ENCODE data around the gene TNFSF11.
"Not testable (repeated sequence)": the region's sequence is repeated elsewhere in the genome, so short reads cannot be mapped to it uniquely, and the experiment has no call there.

TNFSF11 gene

GRCh38 chr13:42543215-42543797 lies 30.6 kb upstream of the TNFSF11 start:
- Histone ChIP-seq H3K4me3 (ENCODE audit: low read length in 2 of 2) (no peak overlapping the region), H3K36me3 (ENCODE audit: control insufficient read depth in 2 of 2, insufficient read depth in 2 of 2, low read length in 2 of 2) (no peaks in the 10 kb centered on the region), H3K9ac (ENCODE audit: low read length in 2 of 2) (no peak overlapping the region), H3K4me1 (ENCODE audit: control insufficient read depth, insufficient read depth, low read length) (no peaks in the 10 kb centered on the region), H3K27me3 (ENCODE audit: control insufficient read depth in 1 of 2, insufficient read depth in 2 of 2, low read length in 2 of 2) (no peaks in the 10 kb centered on the region), H3K27ac (ENCODE audit: low read length) (no peak overlapping the region), H3K9me3 (ENCODE audit: control insufficient read depth in 2 of 2, low read length in 2 of 2) (no peaks in the 10 kb centered on the region)

DNA sequence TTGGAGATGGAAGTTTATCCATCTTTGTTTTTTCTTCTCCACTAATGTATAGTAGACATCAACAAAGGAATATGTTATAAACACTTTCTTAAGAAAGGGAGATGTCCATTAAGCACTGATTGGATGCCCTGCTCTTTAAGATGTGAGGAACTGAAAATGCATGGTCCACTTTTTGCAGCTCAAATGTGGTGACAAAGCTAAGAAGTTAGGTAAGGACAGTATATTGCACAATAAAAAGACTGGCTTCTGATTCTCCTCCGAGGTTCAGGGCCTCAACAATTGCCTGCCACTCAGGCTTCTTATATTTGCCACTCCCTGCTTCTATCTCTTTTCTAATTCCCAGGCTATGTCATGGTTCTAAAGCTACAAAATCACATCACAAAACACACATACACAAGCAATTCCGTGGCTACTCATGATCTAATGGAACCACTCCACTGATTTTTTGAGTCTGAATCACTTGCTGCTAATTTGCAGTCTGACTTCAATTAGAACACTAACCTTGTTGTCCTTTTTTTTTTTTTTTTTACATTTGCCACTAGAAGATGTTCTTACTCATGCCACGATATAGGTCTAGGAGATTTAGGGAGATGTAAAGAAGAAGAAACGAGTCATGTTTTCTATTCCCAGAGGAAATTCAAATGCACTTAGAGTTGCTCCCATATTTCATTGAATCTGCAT lies 29.6 kb upstream of the TNFSF11 start:
- Histone ChIP-seq H3K9ac (ENCODE audit: low read length in 2 of 2) (no peak overlapping the region), H3K9me3 (ENCODE audit: control insufficient read depth in 2 of 2, low read length in 2 of 2) (no peaks in the 10 kb centered on the region), H3K27me3 (ENCODE audit: control insufficient read depth in 1 of 2, insufficient read depth in 2 of 2, low read length in 2 of 2) (no peaks in the 10 kb centered on the region), H3K36me3 (ENCODE audit: control insufficient read depth in 2 of 2, insufficient read depth in 2 of 2, low read length in 2 of 2) (no peaks in the 10 kb centered on the region), H3K4me3 (ENCODE audit: low read length in 2 of 2) (no peak overlapping the region), H3K27ac (ENCODE audit: low read length) (no peak overlapping the region), H3K4me1 (ENCODE audit: control insufficient read depth, insufficient read depth, low read length) (no peaks in the 10 kb centered on the region)

DNA sequence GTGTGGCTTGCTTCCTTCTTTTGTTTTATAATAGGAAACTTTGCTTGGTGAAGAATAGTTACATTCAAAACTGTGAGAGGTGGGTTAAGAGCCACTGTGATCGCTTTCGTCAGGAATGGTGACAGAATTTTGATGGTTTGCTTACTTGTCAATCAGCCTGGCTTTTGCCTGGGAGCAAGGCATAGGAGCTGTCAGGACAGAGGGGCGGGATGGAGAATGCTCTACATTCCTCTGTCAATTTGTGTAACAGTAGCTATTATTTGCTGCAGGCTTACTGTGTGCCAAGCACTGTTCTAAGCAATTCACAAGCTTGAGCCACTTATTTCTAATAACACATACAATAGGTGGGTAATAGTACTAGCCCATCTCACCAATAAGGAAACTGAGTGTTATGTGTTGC lies 28.1 kb upstream of the TNFSF11 start:
- Histone ChIP-seq H3K9me3 (ENCODE audit: control insufficient read depth in 2 of 2, low read length in 2 of 2) (no peaks in the 10 kb centered on the region), H3K36me3 (ENCODE audit: control insufficient read depth in 2 of 2, insufficient read depth in 2 of 2, low read length in 2 of 2) (no peaks in the 10 kb centered on the region), H3K4me3 (ENCODE audit: low read length in 2 of 2) (no peak overlapping the region), H3K27me3 (ENCODE audit: control insufficient read depth in 1 of 2, insufficient read depth in 2 of 2, low read length in 2 of 2) (no peaks in the 10 kb centered on the region), H3K4me1 (ENCODE audit: control insufficient read depth, insufficient read depth, low read length) (no peaks in the 10 kb centered on the region), H3K27ac (ENCODE audit: low read length) (no peak overlapping the region), H3K9ac (ENCODE audit: low read length in 2 of 2) (no peak overlapping the region)

DNA sequence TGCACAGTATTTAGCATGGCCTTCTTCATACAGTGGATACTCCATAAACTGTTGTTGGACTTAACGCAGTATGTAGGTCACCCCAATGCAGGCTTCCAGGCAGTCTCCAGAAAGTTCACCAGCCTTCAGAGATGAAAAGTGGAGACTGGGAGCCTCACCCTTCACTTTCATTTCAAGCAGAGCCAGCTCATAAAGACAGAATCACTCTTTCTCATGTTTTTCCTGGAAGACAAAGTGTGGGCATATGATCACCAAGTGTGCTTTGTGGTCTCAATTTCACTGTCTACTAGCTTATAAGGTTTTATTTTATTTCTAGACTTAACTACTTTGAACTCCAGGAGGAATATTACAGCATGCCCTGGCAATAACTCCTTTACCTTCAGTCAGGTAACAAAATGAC lies 26.3 kb upstream of the TNFSF11 start:
- Histone ChIP-seq H3K27me3 (ENCODE audit: control insufficient read depth in 1 of 2, insufficient read depth in 2 of 2, low read length in 2 of 2) (no peaks in the 10 kb centered on the region), H3K27ac (ENCODE audit: low read length) (no peak overlapping the region), H3K36me3 (ENCODE audit: control insufficient read depth in 2 of 2, insufficient read depth in 2 of 2, low read length in 2 of 2) (no peaks in the 10 kb centered on the region), H3K4me3 (ENCODE audit: low read length in 2 of 2) (no peak overlapping the region), H3K4me1 (ENCODE audit: control insufficient read depth, insufficient read depth, low read length) (no peaks in the 10 kb centered on the region), H3K9ac (ENCODE audit: low read length in 2 of 2) (no peak overlapping the region), H3K9me3 (ENCODE audit: control insufficient read depth in 2 of 2, low read length in 2 of 2) (no peaks in the 10 kb centered on the region)

- Histone ChIP-seq H3K9me3 (ENCODE audit: control insufficient read depth in 2 of 2, low read length in 2 of 2) (no peaks in the 10 kb centered on the region), H3K4me1 (ENCODE audit: control insufficient read depth, insufficient read depth, low read length) (no peaks in the 10 kb centered on the region), H3K4me3 (ENCODE audit: low read length in 2 of 2) (no peak overlapping the region), H3K36me3 (ENCODE audit: control insufficient read depth in 2 of 2, insufficient read depth in 2 of 2, low read length in 2 of 2) (no peaks in the 10 kb centered on the region), H3K9ac (ENCODE audit: low read length in 2 of 2) (no peak overlapping the region), H3K27ac (ENCODE audit: low read length) (no peak overlapping the region), H3K27me3 (ENCODE audit: control insufficient read depth in 1 of 2, insufficient read depth in 2 of 2, low read length in 2 of 2) (no peaks in the 10 kb centered on the region)
Observed at GRCh38 chr13:42548731-42549551, 25.0 kb upstream of the TNFSF11 start.

GRCh38 chr13:42549552-42549936 lies 24.4 kb upstream of the TNFSF11 start:
- Histone ChIP-seq H3K9me3 (ENCODE audit: control insufficient read depth in 2 of 2, low read length in 2 of 2) (no peaks in the 10 kb centered on the region), H3K36me3 (ENCODE audit: control insufficient read depth in 2 of 2, insufficient read depth in 2 of 2, low read length in 2 of 2) (no peaks in the 10 kb centered on the region), H3K9ac (ENCODE audit: low read length in 2 of 2) (no peak overlapping the region), H3K4me3 (ENCODE audit: low read length in 2 of 2) (no peak overlapping the region), H3K4me1 (ENCODE audit: control insufficient read depth, insufficient read depth, low read length) (no peaks in the 10 kb centered on the region), H3K27me3 (ENCODE audit: control insufficient read depth in 1 of 2, insufficient read depth in 2 of 2, low read length in 2 of 2) (no peaks in the 10 kb centered on the region), H3K27ac (ENCODE audit: low read length) (no peak overlapping the region)

GRCh38 chr13:42551611-42552010 lies 22.3 kb upstream of the TNFSF11 start:
- H3K4me1 ChIP-seq (ENCODE audit: control insufficient read depth, insufficient read depth, low read length) = no peaks in the 10 kb centered on the region
- no peak overlapping the region for H3K27ac ChIP-seq (ENCODE audit: low read length)
- H3K9ac ChIP-seq (ENCODE audit: low read length in 2 of 2) = no peak overlapping the region
- no peak overlapping the region for H3K4me3 ChIP-seq (ENCODE audit: low read length in 2 of 2)
- no peaks in the 10 kb centered on the region for H3K9me3 ChIP-seq (ENCODE audit: control insufficient read depth in 2 of 2, low read length in 2 of 2)
- no peaks in the 10 kb centered on the region for H3K27me3 ChIP-seq (ENCODE audit: control insufficient read depth in 1 of 2, insufficient read depth in 2 of 2, low read length in 2 of 2)
- H3K36me3 ChIP-seq (ENCODE audit: control insufficient read depth in 2 of 2, insufficient read depth in 2 of 2, low read length in 2 of 2) = no peaks in the 10 kb centered on the region

GRCh38 chr13:42553098-42554046 lies 20.6 kb upstream of the TNFSF11 start:
- H3K4me1 ChIP-seq (ENCODE audit: control insufficient read depth, insufficient read depth, low read length) = no peaks in the 10 kb centered on the region
- H3K9me3 ChIP-seq (ENCODE audit: control insufficient read depth in 2 of 2, low read length in 2 of 2) = no peaks in the 10 kb centered on the region
- H3K36me3 ChIP-seq (ENCODE audit: control insufficient read depth in 2 of 2, insufficient read depth in 2 of 2, low read length in 2 of 2) = no peaks in the 10 kb centered on the region
- H3K4me3 ChIP-seq (ENCODE audit: low read length in 2 of 2) = no peak overlapping the region
- no peak overlapping the region for H3K27ac ChIP-seq (ENCODE audit: low read length)
- no peaks in the 10 kb centered on the region for H3K27me3 ChIP-seq (ENCODE audit: control insufficient read depth in 1 of 2, insufficient read depth in 2 of 2, low read length in 2 of 2)
- H3K9ac ChIP-seq (ENCODE audit: low read length in 2 of 2) = no peak overlapping the region

DNA sequence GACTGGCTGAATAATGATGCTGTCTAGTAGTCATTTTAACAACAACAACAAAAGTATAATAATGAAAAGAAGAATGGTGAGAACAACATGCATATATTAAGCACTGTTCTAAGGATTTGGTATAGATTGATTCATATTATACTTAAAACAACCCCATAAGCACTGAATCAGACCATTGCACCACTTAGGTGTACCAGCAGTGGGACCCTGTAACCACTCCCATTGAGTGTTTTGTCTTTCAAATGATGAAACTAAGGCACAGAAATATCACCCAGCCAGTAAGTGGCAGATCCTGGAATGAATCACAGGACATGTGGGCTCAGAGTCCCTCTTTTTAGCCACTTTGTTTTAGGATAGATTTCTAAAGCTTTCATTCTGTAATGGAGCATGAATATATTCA lies 14.9 kb upstream of the TNFSF11 start:
- no peak overlapping the region for H3K4me3 ChIP-seq (ENCODE audit: low read length in 2 of 2)
- peaks cover 0 to 2% of the 10 kb centered on the region in 2 donors for H3K27me3 ChIP-seq (ENCODE audit: control insufficient read depth in 1 of 2, insufficient read depth in 2 of 2, low read length in 2 of 2)
- no peaks in the 10 kb centered on the region for H3K4me1 ChIP-seq (ENCODE audit: control insufficient read depth, insufficient read depth, low read length)
- H3K36me3 ChIP-seq (ENCODE audit: control insufficient read depth in 2 of 2, insufficient read depth in 2 of 2, low read length in 2 of 2) = no peaks in the 10 kb centered on the region
- H3K9ac ChIP-seq (ENCODE audit: low read length in 2 of 2) = no peak overlapping the region
- no peaks in the 10 kb centered on the region for H3K9me3 ChIP-seq (ENCODE audit: control insufficient read depth in 2 of 2, low read length in 2 of 2)
- no peak overlapping the region for H3K27ac ChIP-seq (ENCODE audit: low read length)

DNA sequence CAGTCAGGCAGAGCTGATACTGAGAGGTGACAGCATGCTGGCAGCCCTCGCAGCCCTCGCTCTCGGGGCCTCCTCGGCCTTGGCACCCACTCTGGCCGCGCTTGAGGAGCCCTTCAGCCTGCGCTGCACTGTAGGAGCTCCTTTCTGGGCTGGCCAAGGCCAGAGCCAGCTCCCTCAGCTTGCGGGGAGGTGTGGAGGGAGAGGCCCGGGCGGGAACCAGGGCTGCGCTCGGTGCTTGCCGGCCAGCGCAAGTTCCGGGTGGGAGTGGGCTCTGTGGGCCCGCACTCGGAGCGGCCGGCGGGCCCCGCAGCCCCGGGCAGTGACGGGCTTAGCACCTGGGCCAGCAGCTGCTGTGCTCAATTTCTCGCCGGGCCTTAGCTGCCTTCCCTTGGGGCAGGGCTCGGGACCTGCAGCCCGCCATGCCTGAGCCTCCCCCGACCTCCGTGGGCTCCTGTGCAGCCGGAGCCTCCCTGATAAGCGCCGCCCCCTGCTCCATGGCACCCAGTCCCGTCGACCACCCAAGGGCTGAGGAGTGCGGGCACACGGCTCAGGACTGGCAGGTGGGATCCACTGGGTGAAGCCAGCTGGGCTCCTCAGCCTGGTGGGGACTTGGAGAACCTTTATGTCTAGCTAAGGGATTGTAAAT lies 14.3 kb upstream of the TNFSF11 start:
- not testable (repeated sequence) for H3K4me1 ChIP-seq (ENCODE audit: control insufficient read depth, insufficient read depth, low read length); H3K27ac ChIP-seq (ENCODE audit: low read length); H3K27me3 ChIP-seq (ENCODE audit: control insufficient read depth in 1 of 2, insufficient read depth in 2 of 2, low read length in 2 of 2); H3K36me3 ChIP-seq (ENCODE audit: control insufficient read depth in 2 of 2, insufficient read depth in 2 of 2, low read length in 2 of 2); H3K4me3 ChIP-seq (ENCODE audit: low read length in 2 of 2); H3K9me3 ChIP-seq (ENCODE audit: control insufficient read depth in 2 of 2, low read length in 2 of 2); H3K9ac ChIP-seq (ENCODE audit: low read length in 2 of 2)
